OCI-LY7 (cell line): ENCODE results near the gene MAGI1. TPM values are rescaled to one million over a fixed set of nuclear protein-coding genes. Genes with fewer than 3 reads are reported as not detected.

ENCODE experiments used
- BruUV-seq: library from RNA; stranded (reverse); fragments of 400-500 nt; replicated peaks from 2 replicates; lab custom pipeline; 2021; lab: Mats Ljungman, UMichigan
- CTCF ChIA-PET: fragments of 300-600 bp; sonication (Branson Sonifier 250); formaldehyde crosslinking; loops from one replicate; lab custom pipeline; 2022; ENCODE audit warnings: antibody characterized with exemption; ENCODE audit not compliant: unreplicated experiment; lab: Charles Lee
- POLR2A ChIA-PET: fragments of 300-600 bp; sonication (Branson Sonifier 250); formaldehyde crosslinking; loops from one replicate; lab custom pipeline; 2022; ENCODE audit warnings: antibody characterized with exemption; lab: Charles Lee
- DNase-seq: peaks from one replicate; pipeline ENCODE4 v3.0.0-alpha.2; 2015; ENCODE audit warnings: low spot score
- H2AFZ ChIP-seq: fragments of 200-600 bp; sonication (generic), shearing (Covaris generic); 2 replicates; pipeline ENCODE4 v1.6.1; 2014; ENCODE audit warnings: mild to moderate bottlenecking, antibody characterized with exemption, low read length, moderate library complexity
- H3K27ac ChIP-seq: fragments of 200-600 bp; sonication (generic); 2 replicates; pipeline ENCODE4 v1.5.1; 2014; ENCODE audit warnings: mixed run types, low read depth, mild to moderate bottlenecking, moderate library complexity, low read length, inconsistent platforms; ENCODE audit not compliant: poor library complexity, severe bottlenecking
- H3K36me3 ChIP-seq: fragments of 200-600 bp; sonication (generic); 2 replicates; pipeline ENCODE4 v1.6.1; 2014; ENCODE audit warnings: mild to moderate bottlenecking, antibody characterized with exemption, low read length, moderate library complexity, mixed read lengths; ENCODE audit not compliant: insufficient read depth
- H3K4me1 ChIP-seq: fragments of 200-600 bp; sonication (generic); 2 replicates; pipeline ENCODE4 v1.5.1; 2014; ENCODE audit warnings: mild to moderate bottlenecking, low read length; ENCODE audit not compliant: insufficient read depth, poor library complexity, severe bottlenecking
- H3K4me2 ChIP-seq: fragments of 200-600 bp; sonication (generic); 2 replicates; pipeline ENCODE4 v1.6.1; 2014; ENCODE audit warnings: mild to moderate bottlenecking, low read length
- H3K4me3 ChIP-seq: fragments of 200-600 bp; sonication (generic); 2 replicates; pipeline ENCODE4 v1.5.1; 2014; ENCODE audit warnings: mild to moderate bottlenecking, low read depth, low read length; ENCODE audit not compliant: poor library complexity, severe bottlenecking
- H3K79me2 ChIP-seq: fragments of 200-600 bp; sonication (generic); 2 replicates; pipeline ENCODE4 v1.6.1; 2016; ENCODE audit warnings: low read depth, mild to moderate bottlenecking, low read length, moderate library complexity, mixed read lengths; ENCODE audit not compliant: insufficient read depth
- H3K9me2 ChIP-seq: fragments of 200-600 bp; sonication (generic); 2 replicates; pipeline ENCODE4 v1.6.1; 2016; ENCODE audit warnings: mild to moderate bottlenecking, low read length, mixed read lengths; ENCODE audit not compliant: insufficient read depth
- H3K9me3 ChIP-seq: fragments of 200-600 bp; sonication (generic); 2 replicates; pipeline ENCODE4 v1.6.1; 2014; ENCODE audit warnings: mild to moderate bottlenecking, mixed run types, low read length, mixed read lengths
- H4K20me1 ChIP-seq: fragments of 200-600 bp; sonication (generic); 2 replicates; pipeline ENCODE4 v1.6.1; 2014; ENCODE audit warnings: mild to moderate bottlenecking, antibody characterized with exemption, low read length, moderate library complexity, mixed read lengths; ENCODE audit not compliant: insufficient read depth
- EZH2phosphoT487 ChIP-seq: fragments of 200-600 bp; sonication (generic); IDR thresholded peaks from 2 replicates; pipeline ENCODE4 v1.6.1; 2018; ENCODE audit warnings: low read depth, borderline replicate concordance, mild to moderate bottlenecking, mixed run types, antibody characterized with exemption, low read length, moderate library complexity, mixed read lengths
- intact Hi-C: fragments of 100-400 bp; cut with micrococcal nuclease; formaldehyde crosslinking; loops from one replicate; pipeline ENCODE4 v1.10.0; 2022; ENCODE audit not compliant: unreplicated experiment
- total RNA-seq, 2 experiments: library from RNA; depleted of rRNA in 1 of 2; stranded (reverse); fragments of >200 nt in 1 of 2; shearing (Covaris generic) in 1 of 2; gene quantifications; 2 replicates each; pipeline ENCODE4 v1.2.3, GENCODE V29; 2014 to 2022
- TF ChIP-seq, protein P1 (sequence below): fragments of 200-600 bp; sonication (generic); conservative IDR thresholded peaks from 2 replicates; pipeline ENCODE4 v1.5.1; 2014; ENCODE audit warnings: mild to moderate bottlenecking, antibody characterized with exemption, low read length, moderate library complexity, mixed read lengths

The MAGI1 gene
- total RNA-seq, 2 experiments from 2014 or later, result 0.63 to 2.5 TPM

DNA sequence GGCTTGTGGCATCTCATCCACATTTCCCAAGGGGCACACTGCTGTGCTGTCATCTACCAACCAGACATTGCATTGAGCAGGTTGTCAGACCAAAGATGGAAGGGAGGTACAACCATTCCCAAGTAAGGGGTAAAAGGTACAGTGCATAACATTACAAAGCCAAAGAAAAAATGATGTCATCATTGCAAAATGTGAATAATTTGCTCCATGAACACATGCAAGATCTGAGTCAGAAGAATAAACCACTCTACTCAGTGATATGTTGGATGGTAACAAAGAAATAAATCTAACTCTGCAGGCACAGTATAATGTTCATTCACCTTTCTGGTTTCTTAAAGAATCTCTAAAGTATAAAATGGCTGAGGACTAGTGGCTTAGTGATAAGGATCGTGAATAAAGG is 202.7 kb downstream of the MAGI1 start:
- POLR2A ChIA-PET, result no interaction called here
- CTCF ChIA-PET, result no interaction called here
- H3K4me1 ChIP-seq, result no peaks in the 10 kb centered on the region
- intact Hi-C loops, result no loop called here
- TF ChIP-seq EZH2phosphoT487, result no peak
- TF ChIP-seq, protein P1, sequence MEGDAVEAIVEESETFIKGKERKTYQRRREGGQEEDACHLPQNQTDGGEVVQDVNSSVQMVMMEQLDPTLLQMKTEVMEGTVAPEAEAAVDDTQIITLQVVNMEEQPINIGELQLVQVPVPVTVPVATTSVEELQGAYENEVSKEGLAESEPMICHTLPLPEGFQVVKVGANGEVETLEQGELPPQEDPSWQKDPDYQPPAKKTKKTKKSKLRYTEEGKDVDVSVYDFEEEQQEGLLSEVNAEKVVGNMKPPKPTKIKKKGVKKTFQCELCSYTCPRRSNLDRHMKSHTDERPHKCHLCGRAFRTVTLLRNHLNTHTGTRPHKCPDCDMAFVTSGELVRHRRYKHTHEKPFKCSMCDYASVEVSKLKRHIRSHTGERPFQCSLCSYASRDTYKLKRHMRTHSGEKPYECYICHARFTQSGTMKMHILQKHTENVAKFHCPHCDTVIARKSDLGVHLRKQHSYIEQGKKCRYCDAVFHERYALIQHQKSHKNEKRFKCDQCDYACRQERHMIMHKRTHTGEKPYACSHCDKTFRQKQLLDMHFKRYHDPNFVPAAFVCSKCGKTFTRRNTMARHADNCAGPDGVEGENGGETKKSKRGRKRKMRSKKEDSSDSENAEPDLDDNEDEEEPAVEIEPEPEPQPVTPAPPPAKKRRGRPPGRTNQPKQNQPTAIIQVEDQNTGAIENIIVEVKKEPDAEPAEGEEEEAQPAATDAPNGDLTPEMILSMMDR, result no peak
- DNase-seq, result no peak
- no peaks in the 10 kb centered on the region for H3K9me2 ChIP-seq
- no peaks in the 10 kb centered on the region for H3K9me3 ChIP-seq
- H3K4me2 ChIP-seq, result no peak overlapping the region
- H3K4me3 ChIP-seq, result no peak overlapping the region
- no peak overlapping the region for H3K27ac ChIP-seq
- no TSS peak for BruUV-seq
- no peaks in the 10 kb centered on the region for H4K20me1 ChIP-seq
- H2AFZ ChIP-seq, result no peak overlapping the region
- no peaks in the 10 kb centered on the region for H3K36me3 ChIP-seq
- H3K79me2 ChIP-seq, result no peaks in the 10 kb centered on the region

DNA sequence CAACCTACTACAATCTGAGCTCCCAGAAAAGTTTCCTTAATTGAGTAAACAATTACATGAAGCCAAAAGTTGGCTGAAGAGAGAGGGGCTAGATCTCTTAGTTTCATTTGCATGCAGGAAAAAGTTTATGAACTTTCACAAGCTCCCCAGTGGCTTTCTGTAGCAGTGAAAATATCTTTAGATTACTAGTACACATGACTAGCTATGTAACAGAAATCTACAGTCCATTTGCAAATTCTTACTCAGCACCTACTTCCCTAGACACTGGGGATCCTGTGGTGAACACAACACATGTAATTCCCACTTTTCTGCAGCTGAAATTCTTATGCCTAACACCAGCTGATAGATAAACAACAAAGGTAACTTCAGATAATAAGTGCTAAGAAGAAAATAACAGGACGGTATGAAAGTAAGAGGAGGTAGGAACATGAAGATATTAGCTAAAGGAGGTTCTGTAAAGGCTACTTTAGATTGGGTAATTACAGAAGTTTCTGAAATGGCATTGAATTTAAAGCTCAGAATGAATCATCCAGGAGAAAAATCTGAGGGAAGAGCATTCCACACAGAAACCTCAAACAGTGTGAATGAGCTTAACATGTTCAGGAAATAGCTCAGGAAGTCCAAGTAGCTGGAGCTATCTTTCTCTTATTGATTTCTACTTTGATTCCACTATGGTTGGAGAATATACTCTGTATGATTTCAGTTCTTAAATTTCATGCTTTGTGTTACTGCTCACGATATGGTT is 204.8 kb downstream of the MAGI1 start:
- TF ChIP-seq EZH2phosphoT487, result no peak
- TF ChIP-seq, protein P1, result no peak
- Histone ChIP-seq H3K79me2 (no peaks in the 10 kb centered on the region), H4K20me1 (no peaks in the 10 kb centered on the region), H3K27ac (no peak overlapping the region), H3K4me1 (no peaks in the 10 kb centered on the region), H3K4me2 (no peak overlapping the region), H2AFZ (no peak overlapping the region), H3K4me3 (no peak overlapping the region), H3K9me2 (no peaks in the 10 kb centered on the region), H3K9me3 (no peaks in the 10 kb centered on the region), H3K36me3 (no peaks in the 10 kb centered on the region)
- intact Hi-C loops, result no loop called here
- no TSS peak for BruUV-seq
- POLR2A ChIA-PET, result interaction anchor here (0.6 to 1.3 kb wide), 2 partner anchors 10 to 1471 kb away, joined by 3 to 5 read pairs; no protein-coding TSS in a partner anchor
- DNase-seq, result no peak
- CTCF ChIA-PET, result no interaction called here

DNA sequence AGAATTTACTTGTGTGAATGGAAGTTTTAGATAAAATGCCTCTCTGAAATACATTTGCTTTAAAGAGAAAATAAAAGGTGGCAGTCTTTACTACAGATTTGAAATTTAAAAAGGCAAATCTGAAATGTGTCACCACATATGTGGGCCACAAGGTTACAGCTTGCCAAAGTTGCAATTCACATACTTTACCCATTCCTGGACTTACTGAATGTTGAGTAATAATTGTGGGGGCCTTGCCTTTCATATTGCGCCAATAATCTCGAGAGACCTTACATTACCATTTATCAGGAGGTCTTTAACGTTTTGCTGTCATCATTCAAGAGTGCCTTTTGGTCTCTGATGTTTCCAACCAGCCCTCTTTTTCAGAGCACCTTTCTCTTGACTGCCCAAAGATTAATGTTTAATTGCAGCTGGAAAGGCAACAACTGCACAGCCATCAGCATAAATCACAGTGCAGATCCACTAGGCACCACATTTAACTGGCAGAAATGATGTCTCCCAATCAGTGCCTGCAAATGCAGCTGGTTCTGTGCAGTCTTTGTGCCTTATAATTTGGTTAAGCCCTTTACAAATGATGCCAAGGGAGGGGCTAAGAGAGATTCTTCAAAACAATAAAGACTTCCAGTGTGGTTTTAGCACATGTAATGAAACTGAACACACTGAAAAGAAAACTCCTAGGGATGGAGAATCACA is 206.8 kb downstream of the MAGI1 start:
- no TSS peak for BruUV-seq
- POLR2A ChIA-PET, result no interaction called here
- no peaks in the 10 kb centered on the region for H3K9me2 ChIP-seq
- intact Hi-C loops, result no loop called here
- no peak for DNase-seq
- CTCF ChIA-PET, result interaction anchor here (0.6 kb wide), 1 partner anchor 1122 kb away, joined by 3 read pairs; no protein-coding TSS in a partner anchor
- H3K4me3 ChIP-seq, result no peak overlapping the region
- H3K27ac ChIP-seq, result no peak overlapping the region
- no peaks in the 10 kb centered on the region for H3K36me3 ChIP-seq
- H3K4me1 ChIP-seq, result no peaks in the 10 kb centered on the region
- H2AFZ ChIP-seq, result no peak overlapping the region
- H4K20me1 ChIP-seq, result no peaks in the 10 kb centered on the region
- H3K79me2 ChIP-seq, result no peaks in the 10 kb centered on the region
- no peak overlapping the region for H3K4me2 ChIP-seq
- no peak for TF ChIP-seq EZH2phosphoT487
- TF ChIP-seq, protein P1, result no peak
- H3K9me3 ChIP-seq, result no peaks in the 10 kb centered on the region
